Measurements from ENCODE around the gene ADISSP. TPM values are rescaled to one million over a fixed set of nuclear protein-coding genes. Genes with fewer than 3 reads are reported as not detected.
A peak's percentile ranks its signal among the peaks of the same experiment; 100 is the strongest.

Gene ADISSP
- total and polyA plus RNA-seq, 8 donors = 19.4 to 37.3 (median 29.4) TPM

DNA sequence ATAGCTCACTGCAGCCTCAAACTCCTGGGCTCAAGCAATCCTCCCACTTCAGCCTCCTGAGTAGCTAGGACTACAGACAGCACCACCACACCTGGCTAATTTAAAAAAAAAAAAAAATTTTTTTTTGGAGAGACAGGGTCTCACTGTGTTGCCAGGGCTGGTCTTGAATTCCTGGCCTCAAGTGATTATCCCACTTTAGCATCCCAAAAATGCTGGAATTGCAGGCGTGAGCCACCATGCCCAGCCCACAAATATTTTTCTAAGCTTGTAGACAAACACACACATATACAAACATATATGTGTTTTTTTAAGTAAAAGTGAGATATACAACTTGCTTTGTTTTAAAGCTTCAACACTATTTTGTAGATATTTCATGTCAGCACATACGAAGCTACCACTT, 24.3 kb downstream of the ADISSP start:
- peaks cover 0 to 21% of the 10 kb centered on the region in 2 donors for H3K27me3 ChIP-seq
- H3K4me1 ChIP-seq = peaks cover 0 to 37% of the 10 kb centered on the region in 2 donors
- TF ChIP-seq, protein P1, sequence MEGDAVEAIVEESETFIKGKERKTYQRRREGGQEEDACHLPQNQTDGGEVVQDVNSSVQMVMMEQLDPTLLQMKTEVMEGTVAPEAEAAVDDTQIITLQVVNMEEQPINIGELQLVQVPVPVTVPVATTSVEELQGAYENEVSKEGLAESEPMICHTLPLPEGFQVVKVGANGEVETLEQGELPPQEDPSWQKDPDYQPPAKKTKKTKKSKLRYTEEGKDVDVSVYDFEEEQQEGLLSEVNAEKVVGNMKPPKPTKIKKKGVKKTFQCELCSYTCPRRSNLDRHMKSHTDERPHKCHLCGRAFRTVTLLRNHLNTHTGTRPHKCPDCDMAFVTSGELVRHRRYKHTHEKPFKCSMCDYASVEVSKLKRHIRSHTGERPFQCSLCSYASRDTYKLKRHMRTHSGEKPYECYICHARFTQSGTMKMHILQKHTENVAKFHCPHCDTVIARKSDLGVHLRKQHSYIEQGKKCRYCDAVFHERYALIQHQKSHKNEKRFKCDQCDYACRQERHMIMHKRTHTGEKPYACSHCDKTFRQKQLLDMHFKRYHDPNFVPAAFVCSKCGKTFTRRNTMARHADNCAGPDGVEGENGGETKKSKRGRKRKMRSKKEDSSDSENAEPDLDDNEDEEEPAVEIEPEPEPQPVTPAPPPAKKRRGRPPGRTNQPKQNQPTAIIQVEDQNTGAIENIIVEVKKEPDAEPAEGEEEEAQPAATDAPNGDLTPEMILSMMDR (IDR thresholded peaks at IDR 0.05) = no peak
- H3K27ac ChIP-seq = no peak overlapping the region
- H3K9me3 ChIP-seq = no peaks in the 10 kb centered on the region
- H3K36me3 ChIP-seq = peaks cover 0 to 12% of the 10 kb centered on the region in 2 donors
- DNase-seq (no peak), ATAC-seq (no peak)
- H3K4me3 ChIP-seq = no peak overlapping the region
- intact Hi-C loops (cut with DNase I) = no loop called here

DNA sequence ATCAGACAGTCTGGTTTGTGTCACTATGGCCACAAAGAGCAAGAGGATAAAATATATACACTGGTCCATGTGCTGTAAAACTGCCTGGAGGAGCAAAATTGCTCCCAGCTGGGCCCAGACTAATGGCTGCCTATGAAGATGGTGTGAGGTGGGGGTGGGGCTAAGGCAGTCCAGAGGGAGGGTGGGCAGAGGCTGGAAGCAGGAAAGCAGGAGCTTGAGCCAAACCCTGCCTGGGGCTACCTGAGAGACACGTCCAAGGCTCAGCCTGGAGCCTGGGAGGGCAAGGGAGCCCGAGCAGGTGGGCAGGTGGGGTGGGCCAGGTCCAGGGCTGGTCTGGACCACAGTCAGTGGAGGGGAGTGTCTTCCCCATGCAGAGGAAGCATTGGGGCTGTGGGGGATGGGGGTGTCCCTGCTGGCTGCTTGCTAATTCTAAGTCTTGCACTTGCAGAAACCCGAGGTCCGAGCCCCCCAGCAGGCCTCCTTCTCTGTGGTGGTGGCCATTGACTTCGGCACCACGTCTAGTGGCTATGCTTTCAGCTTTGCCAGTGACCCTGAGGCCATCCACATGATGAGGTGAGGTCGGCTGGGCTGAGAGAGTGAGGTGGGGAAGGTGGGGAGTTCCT, 25.6 kb downstream of the ADISSP start:
- H3K27me3 ChIP-seq = peaks cover 0 to 14% of the 10 kb centered on the region in 2 donors
- H3K36me3 ChIP-seq = peaks cover 0 to under 1% of the 10 kb centered on the region in 2 donors
- no peaks in the 10 kb centered on the region for H3K9me3 ChIP-seq
- ATAC-seq (no peak), DNase-seq (peak in 1 of 4 donors; percentile 69)
- H3K4me1 ChIP-seq = peaks cover 0 to 50% of the 10 kb centered on the region in 2 donors
- intact Hi-C loops (cut with DNase I) = no loop called here
- no peak overlapping the region for H3K27ac ChIP-seq
- H3K4me3 ChIP-seq = no peak overlapping the region
- TF ChIP-seq, protein P1 (IDR thresholded peaks at IDR 0.05) = no peak

DNA sequence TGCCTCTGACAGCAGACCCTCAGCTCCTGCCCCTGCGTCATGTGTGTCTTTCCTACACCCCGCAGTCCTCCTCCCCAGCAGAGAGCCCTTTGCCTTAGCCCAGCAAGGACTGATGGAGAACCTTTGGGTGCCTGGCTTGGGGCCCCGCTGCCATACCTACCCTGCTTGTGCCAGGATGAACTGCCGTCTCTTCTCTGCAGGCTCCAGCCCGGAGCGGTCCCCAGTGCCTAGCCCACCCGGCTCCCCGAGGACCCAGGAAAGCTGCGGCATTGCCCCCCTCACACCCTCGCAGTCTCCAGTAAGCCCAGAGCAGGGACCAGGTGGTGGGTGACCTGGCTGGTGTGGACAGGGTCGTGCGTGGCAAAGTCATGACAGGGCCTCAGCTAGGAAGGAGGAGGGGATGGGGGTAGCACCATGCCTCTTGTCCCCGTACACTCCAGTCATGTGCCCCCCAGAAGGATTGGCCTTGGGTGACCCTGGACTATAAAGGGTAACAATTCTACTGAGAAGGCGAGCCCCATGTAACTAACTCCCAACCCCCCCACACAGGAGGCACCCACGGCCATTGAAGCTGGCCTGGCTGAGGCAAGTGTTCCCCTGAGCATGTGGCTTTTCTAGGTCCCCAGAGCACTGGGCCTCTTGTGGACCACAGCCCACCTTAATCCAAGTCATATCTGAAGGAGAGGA, 26.8 kb downstream of the ADISSP start:
- no peaks in the 10 kb centered on the region for H3K36me3 ChIP-seq
- DNase-seq (peak in 1 of 4 donors; percentile 50), ATAC-seq (no peak)
- peaks cover 0 to 62% of the 10 kb centered on the region in 2 donors for H3K4me1 ChIP-seq
- H3K27ac ChIP-seq = peak overlapping the region; percentile 62 to 65
- intact Hi-C loops (cut with DNase I) = no loop called here
- H3K9me3 ChIP-seq = no peaks in the 10 kb centered on the region
- no peak overlapping the region for H3K4me3 ChIP-seq
- H3K27me3 ChIP-seq = peaks cover 0 to 12% of the 10 kb centered on the region in 2 donors
- TF ChIP-seq, protein P1 (IDR thresholded peaks at IDR 0.05) = no peak

DNA sequence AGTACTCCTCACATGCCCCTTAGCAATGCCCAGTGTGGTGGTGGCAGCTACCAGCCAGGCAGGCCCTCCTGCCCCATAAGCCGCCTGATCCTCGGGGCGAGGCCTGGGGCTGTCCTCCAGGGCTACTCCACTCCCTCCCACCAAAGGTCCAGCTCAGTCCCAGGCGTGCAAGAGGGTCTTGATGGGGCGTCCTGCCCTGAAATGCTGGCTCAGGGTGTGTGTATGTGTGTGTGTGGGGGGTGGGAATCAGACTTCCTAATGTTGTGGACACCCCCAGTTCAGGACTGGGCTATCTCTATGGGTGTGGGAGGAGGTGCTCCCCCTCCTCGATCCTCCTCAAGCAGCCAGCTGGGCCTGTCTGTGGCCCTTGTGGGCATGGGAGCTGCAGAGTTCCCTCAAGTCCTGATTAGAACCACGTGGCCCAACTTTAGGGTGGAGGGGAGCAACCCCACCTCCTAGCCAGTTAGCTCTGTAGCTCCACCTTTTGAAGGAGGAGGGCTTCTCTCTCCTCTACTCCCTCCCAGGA, 27.6 kb downstream of the ADISSP start:
- Histone ChIP-seq H3K27ac (peak overlapping the region; percentile 62 to 65), H3K4me3 (no peak overlapping the region), H3K9me3 (no peaks in the 10 kb centered on the region), H3K4me1 (peaks cover 0 to 56% of the 10 kb centered on the region in 2 donors), H3K27me3 (peaks cover 0 to 6% of the 10 kb centered on the region in 2 donors), H3K36me3 (no peaks in the 10 kb centered on the region)
- TF ChIP-seq, protein P1 (IDR thresholded peaks at IDR 0.05) = no peak
- intact Hi-C loops (cut with DNase I) = no loop called here
- DNase-seq = no peak
- no peak for ATAC-seq
